Measurements from ENCODE around the gene ACTN1. TPM values are rescaled to one million over a fixed set of nuclear protein-coding genes. Genes with fewer than 3 reads are reported as not detected.
A peak's percentile ranks its signal among the peaks of the same experiment; 100 is the strongest.
"Not testable (repeated sequence)": the region's sequence is repeated elsewhere in the genome, so short reads cannot be mapped to it uniquely, and the experiment has no call there.

Gene ACTN1
- 359 TPM for polyA plus RNA-seq (2013, experiment 1 of 2)
- 344 TPM for polyA plus RNA-seq (2013, experiment 2 of 2)

GRCh38 chr14:68979021-68979721 is at the start of gene ACTN1:
Gene ACTN1 (minus strand): TSS chr14:68979302. CDS start chr14:68979056, 246 bp downstream.
- Histone ChIP-seq H3K23ac (ENCODE audit: low read length in 2 of 2) (peak within 1 kb of the TSS in 1 of 2 experiments; percentile 98), H2BK5ac (ENCODE audit: low read depth, low read length, poor library complexity, severe bottlenecking) (peak within 1 kb of the TSS; percentile 94), H4K8ac (ENCODE audit: low read length) (peak within 1 kb of the TSS; percentile 81), H2BK120ac (ENCODE audit: low read depth, low read length) (peak within 1 kb of the TSS; percentile 86), H3K4ac (ENCODE audit: low read depth in 1 of 2, low read length in 2 of 2) (peak within 1 kb of the TSS; percentile 95 to 99), H3K27ac (ENCODE audit: low read length, poor library complexity, severe bottlenecking) (peak within 1 kb of the TSS; percentile 98), H2BK15ac (ENCODE audit: low read depth, poor library complexity, severe bottlenecking) (peak within 1 kb of the TSS; percentile 97), H3K4me2 (ENCODE audit: low read length, poor library complexity, severe bottlenecking) (peak within 1 kb of the TSS; percentile 82), H2AK5ac (ENCODE audit: low read length, severe bottlenecking) (peak within 1 kb of the TSS; percentile 68), H2BK12ac (ENCODE audit: low read length in 2 of 2) (peak within 1 kb of the TSS in 1 of 2 experiments; percentile 74), H3K36me3 (ENCODE audit: control insufficient read depth in 1 of 2, insufficient read depth in 2 of 2, low read depth in 1 of 2, low read length in 2 of 2) (peaks cover 10 to 15% of the 10 kb centered on the region in 2 experiments), H3K4me1 (ENCODE audit: control insufficient read depth, insufficient read depth, low read depth, low read length) (peaks cover 34% of the 10 kb centered on the region), H3K14ac (ENCODE audit: low read length in 2 of 2) (peak within 1 kb of the TSS; percentile 9 to 93), H3K18ac (ENCODE audit: low read depth in 1 of 2, low read length in 2 of 2) (peak within 1 kb of the TSS; percentile 91 to 92), H3K4me3 (ENCODE audit: insufficient read depth in 1 of 2, low read depth in 1 of 2, low read length in 2 of 2) (peak within 1 kb of the TSS; percentile 73 to 95), H3K79me1 (replicated peaks; ENCODE audit: low read length, poor library complexity, severe bottlenecking) (peaks cover 2% of the 10 kb centered on the region), H3K27me3 (ENCODE audit: control insufficient read depth in 1 of 2, insufficient read depth in 1 of 2, low read length in 2 of 2) (no peaks in the 10 kb centered on the region), H3K9ac (ENCODE audit: low read length) (peak within 1 kb of the TSS; percentile 98), H3K9me3 (ENCODE audit: control insufficient read depth, low read length) (no peaks in the 10 kb centered on the region), H4K91ac (ENCODE audit: low read length) (peak within 1 kb of the TSS; percentile 95), H2AFZ (ENCODE audit: low read depth, low read length) (peak within 1 kb of the TSS; percentile 10)
- WGBS = 1% methylated on average over 59 of the region's 68 CpGs
- DNase-seq = peak; percentile 98

- Histone ChIP-seq H3K4me3 (ENCODE audit: insufficient read depth in 1 of 2, low read depth in 1 of 2, low read length in 2 of 2) (no peak overlapping the region), H3K79me1 (replicated peaks; ENCODE audit: low read length, poor library complexity, severe bottlenecking) (no peaks in the 10 kb centered on the region), H2BK5ac (ENCODE audit: low read depth, low read length, poor library complexity, severe bottlenecking) (no peak overlapping the region), H3K4ac (ENCODE audit: low read depth in 1 of 2, low read length in 2 of 2) (no peak overlapping the region), H3K9me3 (ENCODE audit: control insufficient read depth, low read length) (no peaks in the 10 kb centered on the region), H2BK12ac (ENCODE audit: low read length in 2 of 2) (peak overlapping the region in 1 of 2 experiments; percentile 5), H4K8ac (ENCODE audit: low read length) (no peak overlapping the region), H3K9ac (ENCODE audit: low read length) (no peak overlapping the region), H3K18ac (ENCODE audit: low read depth in 1 of 2, low read length in 2 of 2) (no peak overlapping the region), H3K27ac (ENCODE audit: low read length, poor library complexity, severe bottlenecking) (no peak overlapping the region), H2BK15ac (ENCODE audit: low read depth, poor library complexity, severe bottlenecking) (no peak overlapping the region), H3K14ac (ENCODE audit: low read length in 2 of 2) (no peak overlapping the region), H3K36me3 (ENCODE audit: control insufficient read depth in 1 of 2, insufficient read depth in 2 of 2, low read depth in 1 of 2, low read length in 2 of 2) (no peaks in the 10 kb centered on the region), H3K4me1 (ENCODE audit: control insufficient read depth, insufficient read depth, low read depth, low read length) (no peaks in the 10 kb centered on the region), H2AK5ac (ENCODE audit: low read length, severe bottlenecking) (no peak overlapping the region), H3K4me2 (ENCODE audit: low read length, poor library complexity, severe bottlenecking) (no peak overlapping the region), H2AFZ (ENCODE audit: low read depth, low read length) (no peak overlapping the region), H2BK120ac (ENCODE audit: low read depth, low read length) (no peak overlapping the region), H3K23ac (ENCODE audit: low read length in 2 of 2) (no peak overlapping the region), H4K91ac (ENCODE audit: low read length) (no peak overlapping the region), H3K27me3 (ENCODE audit: control insufficient read depth in 1 of 2, insufficient read depth in 1 of 2, low read length in 2 of 2) (no peaks in the 10 kb centered on the region)
- WGBS = 50% methylated on average over 1 of the region's 1 CpG
- DNase-seq = peak; percentile 69
Observed at GRCh38 chr14:69027242-69027913, 48.3 kb upstream of the ACTN1 start.

- H3K4ac ChIP-seq (ENCODE audit: low read depth in 1 of 2, low read length in 2 of 2) = no peak overlapping the region
- no peaks in the 10 kb centered on the region for H3K4me1 ChIP-seq (ENCODE audit: control insufficient read depth, insufficient read depth, low read depth, low read length)
- no peaks in the 10 kb centered on the region for H3K27me3 ChIP-seq (ENCODE audit: control insufficient read depth in 1 of 2, insufficient read depth in 1 of 2, low read length in 2 of 2)
- H3K9me3 ChIP-seq (ENCODE audit: control insufficient read depth, low read length) = no peaks in the 10 kb centered on the region
- no peak overlapping the region for H2BK120ac ChIP-seq (ENCODE audit: low read depth, low read length)
- H3K79me1 ChIP-seq (replicated peaks; ENCODE audit: low read length, poor library complexity, severe bottlenecking) = no peaks in the 10 kb centered on the region
- H3K23ac ChIP-seq (ENCODE audit: low read length in 2 of 2) = no peak overlapping the region
- H3K18ac ChIP-seq (ENCODE audit: low read depth in 1 of 2, low read length in 2 of 2) = no peak overlapping the region
- H3K27ac ChIP-seq (ENCODE audit: low read length, poor library complexity, severe bottlenecking) = no peak overlapping the region
- no peak overlapping the region for H2AK5ac ChIP-seq (ENCODE audit: low read length, severe bottlenecking)
- no peaks in the 10 kb centered on the region for H3K36me3 ChIP-seq (ENCODE audit: control insufficient read depth in 1 of 2, insufficient read depth in 2 of 2, low read depth in 1 of 2, low read length in 2 of 2)
- H4K8ac ChIP-seq (ENCODE audit: low read length) = no peak overlapping the region
- no peak overlapping the region for H2BK5ac ChIP-seq (ENCODE audit: low read depth, low read length, poor library complexity, severe bottlenecking)
- H3K14ac ChIP-seq (ENCODE audit: low read length in 2 of 2) = no peak overlapping the region
- H4K91ac ChIP-seq (ENCODE audit: low read length) = no peak overlapping the region
- H2AFZ ChIP-seq (ENCODE audit: low read depth, low read length) = no peak overlapping the region
- 87% methylated on average over 4 of the region's 4 CpGs for WGBS
- no peak overlapping the region for H2BK12ac ChIP-seq (ENCODE audit: low read length in 2 of 2)
- H3K9ac ChIP-seq (ENCODE audit: low read length) = no peak overlapping the region
- H2BK15ac ChIP-seq (ENCODE audit: low read depth, poor library complexity, severe bottlenecking) = no peak overlapping the region
- no peak overlapping the region for H3K4me3 ChIP-seq (ENCODE audit: insufficient read depth in 1 of 2, low read depth in 1 of 2, low read length in 2 of 2)
- H3K4me2 ChIP-seq (ENCODE audit: low read length, poor library complexity, severe bottlenecking) = no peak overlapping the region
- DNase-seq = no peak
Observed at GRCh38 chr14:69023035-69023434, 43.9 kb upstream of the ACTN1 start.

- not testable (repeated sequence) for H3K36me3 ChIP-seq (ENCODE audit: control insufficient read depth in 1 of 2, insufficient read depth in 2 of 2, low read depth in 1 of 2, low read length in 2 of 2); H2BK15ac ChIP-seq (ENCODE audit: low read depth, poor library complexity, severe bottlenecking); H2BK120ac ChIP-seq (ENCODE audit: low read depth, low read length); H3K14ac ChIP-seq (ENCODE audit: low read length in 2 of 2); H3K4me3 ChIP-seq (ENCODE audit: insufficient read depth in 1 of 2, low read depth in 1 of 2, low read length in 2 of 2); H2BK12ac ChIP-seq (ENCODE audit: low read length in 2 of 2); H3K18ac ChIP-seq (ENCODE audit: low read depth in 1 of 2, low read length in 2 of 2); H3K9me3 ChIP-seq (ENCODE audit: control insufficient read depth, low read length); H4K91ac ChIP-seq (ENCODE audit: low read length); H2AFZ ChIP-seq (ENCODE audit: low read depth, low read length); H2BK5ac ChIP-seq (ENCODE audit: low read depth, low read length, poor library complexity, severe bottlenecking); H3K79me1 ChIP-seq (replicated peaks; ENCODE audit: low read length, poor library complexity, severe bottlenecking); H3K4me1 ChIP-seq (ENCODE audit: control insufficient read depth, insufficient read depth, low read depth, low read length); H3K27me3 ChIP-seq (ENCODE audit: control insufficient read depth in 1 of 2, insufficient read depth in 1 of 2, low read length in 2 of 2); H2AK5ac ChIP-seq (ENCODE audit: low read length, severe bottlenecking); H3K9ac ChIP-seq (ENCODE audit: low read length); DNase-seq; H3K4ac ChIP-seq (ENCODE audit: low read depth in 1 of 2, low read length in 2 of 2); H3K27ac ChIP-seq (ENCODE audit: low read length, poor library complexity, severe bottlenecking); H3K4me2 ChIP-seq (ENCODE audit: low read length, poor library complexity, severe bottlenecking)
- 98% methylated on average over 7 of the region's 8 CpGs for WGBS
- H4K8ac ChIP-seq (ENCODE audit: low read length) = peak overlapping the region; percentile 19
- H3K23ac ChIP-seq (ENCODE audit: low read length in 2 of 2) = peak overlapping the region in 1 of 2 experiments; percentile 87
Observed at GRCh38 chr14:69022093-69022492, 43.0 kb upstream of the ACTN1 start.
